HG02571 (cell line): ENCODE measurements around the gene KITLG.
"Not testable (repeated sequence)": the region's sequence is repeated elsewhere in the genome, so short reads cannot be mapped to it uniquely, and the experiment has no call there.

Experiments used
- ATAC-seq: cut with Tn5 transposase; IDR thresholded peaks from one replicate; pipeline ENCODE4 v1.9.1; 2021; ENCODE audit warnings: mild to moderate bottlenecking, moderate library complexity; ENCODE audit not compliant: unreplicated experiment

The KITLG gene

GRCh38 chr12:88576866-88577265 is 3.4 kb downstream of the KITLG start:
- ATAC-seq, result no peak

- no peak for ATAC-seq
These were observed 4.8 kb downstream of the KITLG start for GRCh38 chr12:88575361-88575970.

- no peak for ATAC-seq
These were observed 6.0 kb downstream of the KITLG start for GRCh38 chr12:88574278-88574677.

- ATAC-seq, result no peak
These were observed 6.7 kb downstream of the KITLG start for GRCh38 chr12:88573583-88573982.

- ATAC-seq, result no peak
These were observed 7.3 kb downstream of the KITLG start for GRCh38 chr12:88572781-88573549.

GRCh38 chr12:88571543-88571942 is 8.7 kb downstream of the KITLG start:
- no peak for ATAC-seq

- ATAC-seq, result no peak
These were observed 10.2 kb downstream of the KITLG start for GRCh38 chr12:88570103-88570502.

GRCh38 chr12:88566430-88566829 is 13.8 kb downstream of the KITLG start:
- no peak for ATAC-seq

GRCh38 chr12:88562846-88563582 is 17.3 kb downstream of the KITLG start:
- ATAC-seq, result no peak

- no peak for ATAC-seq
These were observed 18.1 kb downstream of the KITLG start for GRCh38 chr12:88562151-88562550.

- ATAC-seq, result no peak
These were observed 20.5 kb downstream of the KITLG start for GRCh38 chr12:88559772-88560171.

GRCh38 chr12:88559199-88559598 is 21.1 kb downstream of the KITLG start:
- no peak for ATAC-seq

GRCh38 chr12:88558340-88558867 is 21.9 kb downstream of the KITLG start:
- no peak for ATAC-seq

- no peak for ATAC-seq
These were observed 24.0 kb downstream of the KITLG start for GRCh38 chr12:88556213-88556774.

GRCh38 chr12:88553941-88554658 is 26.2 kb downstream of the KITLG start:
- no peak for ATAC-seq

- ATAC-seq, result no peak
These were observed 27.6 kb downstream of the KITLG start for GRCh38 chr12:88552610-88553079.

GRCh38 chr12:88549929-88550328 is 30.3 kb downstream of the KITLG start:
- ATAC-seq, result no peak

- ATAC-seq, result not testable (repeated sequence)
These were observed 32.3 kb downstream of the KITLG start for GRCh38 chr12:88547949-88548348.

GRCh38 chr12:88546853-88547252 is 33.4 kb downstream of the KITLG start:
- ATAC-seq, result no peak

GRCh38 chr12:88546226-88546625 is 34.0 kb downstream of the KITLG start:
- no peak for ATAC-seq
